HG02870 (cell line): ENCODE measurements around the gene ENPP7.

Experiments
- ATAC-seq: cut with Tn5 transposase; IDR thresholded peaks from one replicate; pipeline ENCODE4 v1.9.1; 2021; ENCODE audit warnings: mild to moderate bottlenecking, moderate library complexity; ENCODE audit not compliant: unreplicated experiment

The ENPP7 gene

DNA sequence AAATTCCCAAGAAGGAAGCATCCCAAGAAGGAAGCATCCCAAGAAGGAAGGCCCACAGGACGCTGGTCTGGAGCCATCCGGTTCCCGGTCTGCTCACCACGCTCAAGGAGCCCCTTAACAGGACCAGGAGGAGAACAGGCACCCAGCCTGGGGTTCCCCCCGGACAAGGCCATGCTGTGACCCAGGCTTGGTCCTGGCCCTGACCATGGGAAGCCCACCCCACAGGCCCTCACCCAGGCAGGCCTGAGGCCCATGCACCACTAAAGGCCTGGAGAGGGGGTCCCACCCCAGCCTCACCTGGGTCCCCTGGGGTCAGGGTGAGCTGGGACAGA, 340 bp upstream of the ENPP7 start:
- no peak for ATAC-seq

DNA sequence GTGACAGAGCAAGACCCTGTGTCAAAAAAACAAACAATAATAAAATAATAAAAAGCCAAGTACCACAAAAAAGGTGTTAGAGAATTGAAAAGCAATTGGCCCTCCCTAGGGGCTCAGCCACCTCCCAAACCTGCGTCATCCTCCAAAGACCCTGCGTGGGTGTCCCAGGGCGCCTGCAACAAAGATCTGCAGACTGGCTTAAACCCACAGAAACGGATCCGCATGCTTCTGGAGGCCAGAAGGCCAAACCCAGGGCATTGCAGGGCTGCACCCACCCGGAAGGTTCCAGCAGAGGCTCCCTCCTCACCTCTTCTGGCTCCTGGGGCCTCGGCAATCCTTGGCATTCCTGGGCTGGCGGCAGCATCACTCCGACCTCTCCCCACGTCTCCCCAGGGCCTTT, 1.5 kb downstream of the ENPP7 start:
- ATAC-seq: no peak

DNA sequence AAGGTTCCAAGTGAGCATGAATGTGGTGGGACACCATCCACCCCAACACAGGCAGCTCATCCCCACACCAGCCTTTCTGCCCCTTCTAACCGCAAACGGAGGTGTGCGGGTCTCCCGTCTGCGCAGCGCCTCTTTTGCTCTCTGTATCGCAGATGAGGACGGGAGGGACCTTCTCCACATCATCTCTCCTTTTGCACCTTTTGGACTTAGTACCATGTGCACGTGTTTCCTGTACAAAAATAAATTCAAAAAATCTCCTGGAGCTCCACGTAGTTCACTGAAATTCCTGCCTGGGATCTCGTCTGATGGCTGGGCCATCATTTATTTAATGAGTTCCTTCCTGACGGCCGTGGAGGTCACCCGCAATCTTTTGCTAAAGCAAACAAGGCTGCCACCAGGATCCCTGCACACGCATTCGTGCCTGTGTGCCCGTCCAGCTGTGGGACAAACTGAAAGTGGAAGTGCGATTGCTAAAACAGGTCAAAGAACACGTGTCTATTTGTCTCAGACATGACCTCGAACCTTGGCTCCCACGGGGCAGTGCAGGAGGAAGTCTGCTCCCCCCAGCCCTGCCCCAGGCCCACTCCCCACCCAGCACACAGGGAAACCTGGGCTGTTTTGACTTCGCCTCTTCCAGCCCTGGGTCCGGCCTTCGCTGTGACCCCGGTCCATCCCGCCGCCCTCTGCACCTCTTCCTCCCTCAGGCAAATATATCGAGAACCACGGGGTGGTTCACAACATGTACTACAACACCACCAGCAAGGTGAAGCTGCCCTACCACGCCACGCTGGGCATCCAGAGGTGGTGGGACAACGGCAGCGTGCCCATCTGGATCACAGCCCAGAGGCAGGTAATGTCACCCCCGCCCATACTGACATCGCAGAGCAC, 2.3 kb downstream of the ENPP7 start:
- no peak for ATAC-seq

DNA sequence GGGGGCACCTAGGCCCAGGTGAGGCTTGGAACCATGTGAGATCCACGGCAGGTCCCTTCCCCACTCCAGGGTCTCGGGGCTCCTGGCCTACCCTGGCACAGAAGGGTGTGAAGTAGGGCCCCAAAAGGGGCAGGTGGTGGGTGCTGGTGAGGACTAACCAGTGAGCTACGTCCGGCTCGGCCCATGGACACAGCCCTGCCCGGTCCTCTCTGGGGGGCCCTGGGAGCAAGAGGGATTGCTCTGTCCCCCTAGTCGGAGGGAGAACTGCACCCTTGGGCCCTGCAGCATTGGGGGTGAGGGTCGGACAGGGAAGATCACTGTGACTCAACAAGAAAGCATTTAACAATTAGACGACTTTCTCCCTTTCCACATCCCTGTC, 2.9 kb downstream of the ENPP7 start:
- ATAC-seq: no peak

DNA sequence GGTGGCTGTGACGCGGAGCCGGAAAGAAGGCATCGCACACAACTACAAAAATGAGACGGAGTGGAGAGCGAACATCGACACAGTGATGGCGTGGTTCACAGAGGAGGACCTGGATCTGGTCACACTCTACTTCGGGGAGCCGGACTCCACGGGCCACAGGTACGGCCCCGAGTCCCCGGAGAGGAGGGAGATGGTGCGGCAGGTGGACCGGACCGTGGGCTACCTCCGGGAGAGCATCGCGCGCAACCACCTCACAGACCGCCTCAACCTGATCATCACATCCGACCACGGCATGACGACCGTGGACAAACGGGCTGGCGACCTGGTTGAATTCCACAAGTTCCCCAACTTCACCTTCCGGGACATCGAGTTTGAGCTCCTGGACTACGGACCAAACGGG, 4.4 kb downstream of the ENPP7 start:
- ATAC-seq: no peak

DNA sequence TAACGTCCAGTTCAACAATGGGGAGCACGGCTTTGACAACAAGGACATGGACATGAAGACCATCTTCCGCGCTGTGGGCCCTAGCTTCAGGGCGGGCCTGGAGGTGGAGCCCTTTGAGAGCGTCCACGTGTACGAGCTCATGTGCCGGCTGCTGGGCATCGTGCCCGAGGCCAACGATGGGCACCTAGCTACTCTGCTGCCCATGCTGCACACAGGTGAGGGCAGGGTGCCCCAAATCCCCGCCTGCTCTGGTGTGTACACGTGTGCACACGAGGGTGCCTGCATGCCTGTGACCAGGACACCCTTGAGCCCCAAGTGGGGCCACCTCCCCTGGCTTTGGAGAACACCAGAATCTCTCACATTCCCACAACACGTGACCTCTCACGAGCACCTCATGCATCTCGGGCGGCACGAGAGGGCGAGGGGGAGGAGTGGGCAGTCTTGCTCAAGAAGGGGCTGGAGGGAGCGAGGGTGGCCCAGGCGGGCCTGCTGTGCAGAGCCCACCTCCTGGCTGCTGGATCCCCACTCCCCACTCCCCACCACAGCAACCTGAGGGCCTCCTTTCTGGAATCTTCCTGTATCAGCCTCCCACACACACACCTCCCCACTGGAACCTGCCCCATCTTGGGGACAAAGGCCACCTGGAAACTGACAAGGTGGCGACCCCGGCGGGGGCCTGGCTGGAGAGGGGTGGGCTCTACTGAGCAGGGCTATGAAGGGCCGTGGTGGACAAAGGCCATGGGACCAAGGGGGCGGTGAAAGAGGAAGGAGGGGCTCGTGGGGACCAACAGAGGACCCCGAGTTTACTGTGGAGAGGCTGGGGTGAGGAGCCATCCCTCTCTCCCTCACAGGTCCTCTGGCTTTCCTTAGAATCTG, 6.5 kb downstream of the ENPP7 start:
- no peak for ATAC-seq

DNA sequence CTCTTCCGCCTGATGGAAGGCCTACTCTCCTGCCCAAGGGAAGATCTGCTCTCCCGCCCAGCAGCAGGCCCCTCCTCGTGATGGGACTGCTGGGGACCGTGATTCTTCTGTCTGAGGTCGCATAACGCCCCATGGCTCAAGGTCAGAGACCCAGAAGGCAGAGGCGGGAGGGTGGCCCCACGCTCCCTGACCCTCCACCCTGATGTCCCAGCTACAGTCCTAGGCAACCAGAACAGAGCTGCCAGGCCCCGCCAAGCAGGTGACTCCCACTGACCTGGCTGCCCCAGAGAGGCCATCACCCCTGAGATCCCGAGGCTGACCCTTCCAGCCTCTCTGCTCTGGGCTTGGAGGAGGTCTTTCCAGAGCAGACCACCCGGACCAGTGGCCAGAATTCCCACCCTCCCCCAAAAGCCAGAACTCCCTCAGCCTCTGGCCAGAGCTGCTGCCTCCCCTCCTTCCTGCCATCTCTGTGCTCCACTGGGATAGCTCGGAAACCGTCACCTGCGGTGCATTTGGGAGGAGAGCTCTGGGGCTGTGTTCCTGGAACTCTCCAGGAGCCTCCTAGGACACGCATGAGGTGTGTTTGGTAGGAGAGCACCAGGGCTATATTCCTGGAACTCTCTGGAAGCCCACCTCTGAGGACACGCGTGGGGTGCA, 7.3 kb downstream of the ENPP7 start:
- no peak for ATAC-seq

DNA sequence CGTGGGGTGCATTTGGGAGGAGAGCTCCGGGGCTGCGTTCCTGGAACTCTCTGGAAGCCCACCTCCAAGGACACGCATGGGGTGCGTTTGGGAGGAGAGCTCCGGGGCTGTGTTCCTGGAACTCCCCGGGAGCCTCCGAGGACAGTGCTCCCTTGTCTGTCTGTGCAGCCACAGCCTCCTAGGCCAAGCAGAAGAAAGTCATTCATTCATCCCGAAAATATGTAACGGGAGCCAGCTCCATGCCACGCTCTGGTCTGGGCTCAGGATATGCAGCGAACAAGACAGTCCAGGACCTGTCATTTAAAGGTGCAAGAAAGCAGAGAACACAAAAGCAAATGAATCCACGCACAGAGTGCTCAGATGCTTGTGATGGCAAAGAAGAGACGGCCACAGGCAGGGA, 7.9 kb downstream of the ENPP7 start:
- no peak for ATAC-seq

DNA sequence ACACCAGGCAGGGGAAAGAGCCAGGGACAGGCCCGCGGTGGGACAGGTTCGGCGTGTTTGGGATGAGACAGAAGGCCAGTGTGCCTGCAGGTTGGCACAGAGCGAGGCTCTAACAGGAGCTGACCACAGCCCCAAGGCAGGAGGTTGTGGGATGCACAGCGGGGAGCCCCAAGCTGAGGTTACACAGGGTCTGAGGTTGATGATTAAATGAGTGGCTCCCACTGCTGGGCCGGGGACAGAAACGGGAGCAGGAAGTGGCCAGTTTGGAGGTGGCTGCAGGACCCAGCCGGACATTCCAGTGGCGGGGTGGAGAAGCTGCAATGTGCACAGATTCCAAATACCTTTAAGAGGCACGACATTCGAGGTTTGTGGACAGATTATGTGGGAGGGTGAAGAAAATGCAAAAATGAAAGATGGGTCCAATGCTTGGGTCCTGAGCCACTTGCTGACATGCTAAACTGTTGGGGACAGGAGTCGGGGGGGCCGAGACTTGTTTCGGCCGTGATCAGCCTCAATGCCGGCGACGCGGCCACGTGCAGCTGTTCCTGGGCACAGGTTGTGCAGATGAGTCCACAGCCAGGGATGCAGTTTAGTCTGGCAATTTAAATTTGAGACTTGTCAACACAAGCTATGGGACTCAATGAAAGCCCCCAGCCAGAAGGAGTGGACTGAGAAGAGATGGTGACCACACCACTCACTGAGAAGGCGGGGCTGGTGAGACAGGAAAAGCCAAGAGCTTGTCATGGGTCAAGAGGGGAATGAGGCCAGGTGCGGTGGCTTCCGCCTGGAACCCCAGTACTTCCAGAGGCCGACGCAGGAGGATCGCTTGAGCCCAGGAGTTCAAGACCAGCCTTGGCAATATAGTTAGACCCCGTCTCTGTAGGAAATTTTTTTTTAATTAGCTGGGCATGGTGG, 8.7 kb downstream of the ENPP7 start:
- no peak for ATAC-seq

DNA sequence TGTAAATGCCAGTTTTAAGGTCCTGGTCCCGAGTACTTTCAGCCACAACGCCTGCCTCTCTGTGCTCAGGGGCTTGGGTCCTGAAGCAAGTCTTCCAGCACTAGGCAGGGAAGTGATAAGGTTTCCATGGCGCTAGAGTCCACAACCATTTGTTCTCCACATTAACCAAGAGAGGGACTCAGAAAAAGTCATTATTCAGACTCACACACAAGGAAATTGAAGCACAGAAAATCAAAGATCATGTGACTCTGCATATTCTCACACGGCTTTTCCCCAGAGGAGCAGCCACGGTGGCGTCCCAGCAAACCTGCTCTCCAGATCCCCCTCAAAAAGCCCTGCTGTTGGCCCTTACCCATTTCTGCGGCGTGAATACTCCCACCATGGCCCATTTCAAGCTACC, 9.7 kb downstream of the ENPP7 start:
- no peak for ATAC-seq

DNA sequence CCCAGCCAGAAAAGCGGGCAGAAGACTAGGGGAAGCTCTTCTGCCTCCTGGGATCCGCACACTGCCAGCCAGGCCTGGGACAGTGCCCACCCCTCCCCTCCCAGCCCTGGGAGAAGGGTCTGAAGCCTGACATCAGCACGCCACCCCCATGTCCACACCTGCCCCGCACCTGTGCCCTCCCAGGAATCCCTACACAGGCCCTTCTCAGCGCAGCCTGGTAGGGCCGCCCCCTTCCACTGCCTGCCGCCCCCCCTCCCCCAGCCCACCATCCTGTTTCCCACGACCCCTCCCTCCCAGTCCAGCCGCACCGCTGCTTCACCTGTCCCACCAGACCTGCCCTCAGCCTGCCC, 10.6 kb downstream of the ENPP7 start:
- ATAC-seq: no peak

DNA sequence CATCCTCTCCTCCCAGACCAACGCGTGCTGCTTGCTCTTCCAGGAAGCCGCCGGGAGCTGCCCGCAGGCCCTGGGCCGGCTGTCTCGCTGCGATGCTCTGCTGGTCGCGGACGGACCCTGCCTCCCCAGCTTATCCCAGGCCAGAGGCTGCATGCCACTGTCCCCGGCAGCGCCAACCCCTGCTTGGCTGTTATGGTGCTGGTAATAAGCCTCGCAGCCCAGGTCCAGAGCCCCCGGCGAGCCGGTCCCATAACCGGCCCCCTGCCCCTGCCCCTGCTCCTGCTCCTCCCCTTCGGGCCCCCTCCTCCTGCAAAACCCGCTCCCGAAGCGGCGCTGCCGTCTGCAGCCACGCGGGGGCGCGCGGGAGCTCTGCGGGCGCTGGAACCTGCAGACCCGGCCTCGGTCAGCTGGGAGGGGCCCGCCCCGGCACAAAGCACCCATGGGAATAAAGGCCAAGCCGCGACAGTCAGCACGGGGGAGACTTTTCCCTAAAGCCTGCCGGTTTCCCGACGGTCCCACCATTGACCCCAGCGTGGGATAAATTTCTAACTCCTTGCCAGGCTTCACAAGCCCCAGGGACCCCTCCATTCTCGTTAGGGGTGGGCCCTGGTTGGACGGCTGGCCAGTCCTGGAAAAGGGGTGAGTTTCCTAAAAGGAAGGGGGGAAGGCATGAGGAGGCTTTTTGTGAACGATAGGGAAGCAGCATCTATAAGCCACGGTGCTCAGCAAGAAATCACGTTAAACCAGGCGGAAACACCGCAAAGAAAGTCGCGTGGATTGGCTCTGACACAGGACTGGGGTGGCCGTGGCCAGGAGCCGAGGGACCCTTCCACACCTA, 11.2 kb downstream of the ENPP7 start:
- ATAC-seq: no peak

DNA sequence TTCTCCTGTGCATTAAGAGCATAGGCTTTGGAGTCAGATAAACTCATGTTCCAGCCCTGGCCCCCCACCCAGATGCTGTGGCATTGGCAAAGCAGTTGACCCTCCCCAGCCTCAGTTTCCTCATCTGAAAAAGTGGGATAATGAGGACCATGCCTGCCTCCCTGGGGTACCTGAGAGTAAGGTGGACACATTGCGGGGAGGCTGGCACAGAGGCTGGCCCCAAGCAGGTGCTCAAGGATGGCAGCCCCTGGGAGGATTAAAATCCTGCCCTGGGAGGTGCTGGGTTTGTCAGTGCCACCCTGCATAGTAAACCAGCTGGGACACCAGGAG, 11.8 kb downstream of the ENPP7 start:
- no peak for ATAC-seq

DNA sequence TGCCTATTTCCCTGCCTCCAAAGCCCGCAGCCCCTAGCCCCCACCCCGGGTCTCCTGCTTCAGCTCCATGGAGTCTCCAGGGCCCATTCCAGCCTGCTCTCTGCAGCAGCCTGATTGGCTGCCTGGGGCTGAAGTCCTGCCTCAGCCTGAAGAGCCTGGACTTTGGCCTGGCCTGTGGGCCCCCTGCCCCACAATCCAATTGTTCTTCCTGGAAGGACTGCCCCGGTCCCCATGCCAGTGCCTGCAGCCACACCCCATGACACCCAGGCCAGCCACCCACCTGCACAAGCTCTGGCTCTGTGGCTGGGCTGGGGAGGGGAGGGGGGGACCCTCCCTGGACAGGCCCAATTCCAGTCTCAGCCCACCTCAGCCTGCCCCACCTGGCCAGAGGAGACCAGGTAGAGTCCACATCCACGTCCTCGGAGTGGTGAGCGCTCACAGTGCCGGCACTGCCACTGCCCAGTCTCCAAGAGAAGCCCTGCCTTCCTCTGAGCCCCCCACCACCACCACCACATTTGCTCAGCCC, 12.3 kb downstream of the ENPP7 start:
- no peak for ATAC-seq

DNA sequence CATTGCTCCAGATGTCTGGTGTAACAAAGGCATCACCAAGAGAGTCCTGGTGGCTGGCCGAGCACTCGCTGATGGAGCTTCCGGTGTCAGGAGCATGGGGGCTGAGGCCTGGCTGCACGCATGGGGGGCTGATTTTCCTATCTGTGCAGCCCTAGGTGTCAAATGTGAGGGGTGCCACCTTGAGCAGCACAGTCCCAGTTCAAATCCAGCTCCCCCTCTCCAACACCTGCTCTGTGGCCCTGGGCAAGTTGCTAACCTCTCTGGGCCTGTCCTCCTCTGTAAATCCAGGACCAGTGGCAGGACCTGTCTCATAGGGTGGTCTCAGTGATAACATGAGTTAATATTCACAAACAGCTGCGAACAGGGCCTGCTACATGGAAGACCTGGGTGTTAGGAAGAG, 12.9 kb downstream of the ENPP7 start:
- ATAC-seq: no peak

DNA sequence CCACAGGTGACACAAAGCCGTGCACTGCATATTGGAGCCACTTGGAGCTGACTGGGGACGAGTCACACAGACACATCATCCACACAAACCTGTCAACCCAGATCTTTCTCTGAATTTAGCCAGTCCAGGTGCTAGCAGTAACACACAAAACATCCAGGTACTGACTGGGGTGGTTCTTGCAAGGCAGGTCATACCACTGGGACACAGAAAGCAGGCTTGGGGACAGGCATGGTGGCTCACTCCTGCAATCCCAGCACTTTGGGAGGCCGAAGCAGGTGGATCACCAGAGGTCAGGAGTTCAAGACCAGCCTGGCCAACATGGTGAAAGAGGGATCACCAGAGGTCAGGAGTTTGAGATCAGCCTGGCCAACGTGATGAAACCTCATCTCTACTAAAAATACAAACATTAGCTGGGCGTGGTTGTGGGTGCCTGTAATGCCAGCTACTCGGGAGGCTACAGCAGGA, 14.9 kb downstream of the ENPP7 start:
- no peak for ATAC-seq

DNA sequence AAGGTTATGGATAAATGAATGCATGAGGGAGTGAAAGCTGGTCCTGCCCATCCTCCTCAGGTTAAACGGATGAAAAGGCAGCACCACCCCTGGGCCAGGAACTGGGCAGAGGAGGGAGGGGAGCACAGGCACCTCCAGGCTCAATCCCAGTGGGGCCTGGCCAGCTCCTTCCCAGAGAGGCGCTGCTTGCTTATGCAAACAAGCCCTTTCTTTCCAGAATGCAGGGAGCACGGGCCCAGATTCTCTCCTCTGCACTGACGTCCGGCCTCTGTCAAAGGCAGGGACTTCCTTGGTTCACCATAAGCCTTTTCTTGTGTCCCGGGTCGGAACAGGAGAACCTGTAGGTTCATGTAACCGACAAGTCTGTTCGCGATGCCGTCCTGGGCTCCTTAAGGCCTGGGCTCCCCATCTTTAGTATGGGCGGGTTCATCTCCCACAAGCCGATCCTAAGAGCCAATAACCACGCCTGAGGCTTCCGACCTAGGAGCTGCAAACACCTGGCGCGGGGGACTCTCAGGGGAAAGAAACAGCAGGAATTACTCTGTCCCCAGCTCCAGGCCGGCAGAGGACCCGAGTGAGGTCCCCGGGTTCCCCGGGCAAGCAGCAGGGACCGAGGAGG, 16.3 kb downstream of the ENPP7 start:
- ATAC-seq: no peak

DNA sequence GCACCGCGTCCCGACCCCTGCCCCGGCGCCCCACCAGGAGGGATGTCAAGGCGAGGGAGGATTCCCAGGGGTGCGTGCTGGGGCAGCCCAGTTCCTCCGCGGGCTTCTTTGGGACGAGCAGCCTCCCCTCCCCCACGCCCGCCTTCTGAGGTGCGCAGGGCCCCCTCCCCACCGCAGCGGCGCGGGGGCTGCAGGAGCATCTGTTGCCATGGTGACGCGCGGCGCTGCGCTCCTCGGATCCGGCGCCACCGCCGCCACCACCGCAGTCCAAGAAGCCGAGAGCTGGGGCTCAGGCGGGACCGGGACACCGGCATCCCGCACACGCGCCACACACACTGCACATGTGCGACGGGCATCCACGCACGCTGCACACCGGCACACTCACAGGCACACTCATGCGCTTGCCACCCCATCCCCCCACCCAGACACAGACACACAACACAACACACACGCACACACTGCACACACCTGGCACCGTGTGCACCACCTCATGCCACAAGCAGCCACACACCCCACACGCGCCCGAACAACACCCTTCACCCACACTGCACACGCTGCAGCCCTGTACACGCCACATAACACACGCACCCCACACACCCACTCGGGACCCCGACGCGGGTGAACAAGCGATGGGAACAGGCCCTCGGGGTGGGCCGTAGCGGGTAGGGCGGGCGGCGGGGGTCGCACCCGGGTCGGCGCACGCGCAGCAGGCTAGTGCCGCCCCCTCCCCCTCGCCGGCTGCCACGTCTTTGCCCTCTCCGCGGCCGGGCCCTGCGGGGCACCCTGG, 17.0 kb downstream of the ENPP7 start:
- ATAC-seq: no peak
